ENCODE results near the gene IGSF9. TPM values are rescaled to one million over a fixed set of nuclear protein-coding genes. Genes with fewer than 3 reads are reported as not detected.

Gene IGSF9
- total RNA-seq, 1 donor from 2014 or later, result 0.25 TPM

DNA sequence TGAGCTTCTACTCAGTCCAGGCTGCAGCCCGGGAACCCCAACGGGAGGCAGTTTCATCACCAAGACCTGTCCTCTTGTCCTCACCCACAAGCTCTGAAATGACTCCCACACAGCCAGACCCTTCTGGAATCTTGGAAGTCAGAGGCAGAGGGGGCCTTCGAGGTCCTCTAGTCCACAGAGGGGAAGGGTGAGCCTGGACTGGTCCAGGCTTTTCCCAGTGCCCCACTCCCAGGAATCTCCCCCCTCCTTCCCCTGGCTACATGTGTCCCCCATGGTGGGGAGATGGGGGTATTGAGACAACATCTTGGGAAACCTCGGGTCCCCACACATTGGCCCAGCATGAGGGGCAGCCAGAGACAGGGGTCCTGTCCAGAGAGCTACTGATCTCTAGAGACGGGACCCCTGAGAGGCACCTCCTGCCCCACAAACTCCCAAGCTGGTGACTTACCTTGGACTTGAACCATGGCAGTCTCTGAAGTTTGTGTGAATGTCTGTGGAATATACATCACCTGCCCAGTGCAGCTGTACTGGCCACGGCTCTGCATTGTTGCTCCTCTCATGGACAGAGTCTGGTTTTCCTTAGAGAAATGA, 28.0 kb upstream of the IGSF9 start:
- TF ChIP-seq, protein P1, sequence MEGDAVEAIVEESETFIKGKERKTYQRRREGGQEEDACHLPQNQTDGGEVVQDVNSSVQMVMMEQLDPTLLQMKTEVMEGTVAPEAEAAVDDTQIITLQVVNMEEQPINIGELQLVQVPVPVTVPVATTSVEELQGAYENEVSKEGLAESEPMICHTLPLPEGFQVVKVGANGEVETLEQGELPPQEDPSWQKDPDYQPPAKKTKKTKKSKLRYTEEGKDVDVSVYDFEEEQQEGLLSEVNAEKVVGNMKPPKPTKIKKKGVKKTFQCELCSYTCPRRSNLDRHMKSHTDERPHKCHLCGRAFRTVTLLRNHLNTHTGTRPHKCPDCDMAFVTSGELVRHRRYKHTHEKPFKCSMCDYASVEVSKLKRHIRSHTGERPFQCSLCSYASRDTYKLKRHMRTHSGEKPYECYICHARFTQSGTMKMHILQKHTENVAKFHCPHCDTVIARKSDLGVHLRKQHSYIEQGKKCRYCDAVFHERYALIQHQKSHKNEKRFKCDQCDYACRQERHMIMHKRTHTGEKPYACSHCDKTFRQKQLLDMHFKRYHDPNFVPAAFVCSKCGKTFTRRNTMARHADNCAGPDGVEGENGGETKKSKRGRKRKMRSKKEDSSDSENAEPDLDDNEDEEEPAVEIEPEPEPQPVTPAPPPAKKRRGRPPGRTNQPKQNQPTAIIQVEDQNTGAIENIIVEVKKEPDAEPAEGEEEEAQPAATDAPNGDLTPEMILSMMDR (IDR thresholded peaks at IDR 0.05; ENCODE audit: borderline replicate concordance), result no peak
- Histone ChIP-seq H3K27ac (replicated peaks) (no peak overlapping the region), H3K4me1 (peaks cover 13% of the 10 kb centered on the region), H3K27me3 (ENCODE audit: low read depth) (peaks cover 22% of the 10 kb centered on the region), H3K4me3 (no peak overlapping the region), H3K36me3 (no peaks in the 10 kb centered on the region), H3K9me3 (replicated peaks) (no peaks in the 10 kb centered on the region)
- DNase-seq, result no peak
- intact Hi-C loops (cut with micrococcal nuclease), result no loop called here

DNA sequence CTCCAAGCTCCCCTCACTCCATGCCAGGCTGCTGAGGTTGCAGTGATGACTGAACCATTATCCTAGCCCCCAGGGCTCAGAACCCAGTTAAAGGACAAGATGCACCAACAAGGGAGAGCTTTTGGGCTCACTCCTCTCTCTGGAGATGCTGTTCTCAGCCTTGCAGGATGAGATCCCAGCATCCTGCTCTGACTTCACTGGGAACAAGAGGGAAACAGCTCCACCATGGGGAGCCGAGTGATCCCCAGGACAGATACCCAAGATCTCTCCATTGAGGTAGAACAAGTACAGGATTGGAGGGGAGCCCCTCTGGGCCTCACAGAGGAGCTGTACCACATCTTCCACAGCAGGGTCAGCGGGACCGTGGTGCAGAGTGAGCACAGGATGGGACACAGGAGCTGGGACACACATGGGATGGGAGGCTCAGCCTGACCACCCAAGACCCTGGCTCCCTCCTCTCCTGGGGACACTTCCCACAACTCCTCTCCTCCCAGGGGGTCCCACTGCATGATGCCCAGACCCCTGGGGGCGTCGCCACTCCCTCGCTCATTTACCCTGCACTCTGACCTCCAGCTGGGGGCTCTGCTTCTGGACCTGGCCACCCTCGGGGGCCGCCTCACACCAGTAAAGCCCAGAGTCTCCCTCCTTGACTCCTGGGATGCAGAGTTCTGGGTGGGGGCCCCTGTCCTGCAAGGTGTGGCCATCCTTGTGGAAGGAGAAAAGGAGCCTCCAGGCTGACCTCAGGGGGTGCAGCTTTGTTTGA, 27.2 kb upstream of the IGSF9 start:
- Histone ChIP-seq H3K4me3 (no peak overlapping the region), H3K9me3 (replicated peaks) (no peaks in the 10 kb centered on the region), H3K36me3 (no peaks in the 10 kb centered on the region), H3K27ac (replicated peaks) (no peak overlapping the region), H3K27me3 (ENCODE audit: low read depth) (peaks cover 14% of the 10 kb centered on the region), H3K4me1 (peaks cover 13% of the 10 kb centered on the region)
- intact Hi-C loops (cut with micrococcal nuclease), result no loop called here
- TF ChIP-seq, protein P1 (IDR thresholded peaks at IDR 0.05; ENCODE audit: borderline replicate concordance), result no peak
- DNase-seq, result no peak

DNA sequence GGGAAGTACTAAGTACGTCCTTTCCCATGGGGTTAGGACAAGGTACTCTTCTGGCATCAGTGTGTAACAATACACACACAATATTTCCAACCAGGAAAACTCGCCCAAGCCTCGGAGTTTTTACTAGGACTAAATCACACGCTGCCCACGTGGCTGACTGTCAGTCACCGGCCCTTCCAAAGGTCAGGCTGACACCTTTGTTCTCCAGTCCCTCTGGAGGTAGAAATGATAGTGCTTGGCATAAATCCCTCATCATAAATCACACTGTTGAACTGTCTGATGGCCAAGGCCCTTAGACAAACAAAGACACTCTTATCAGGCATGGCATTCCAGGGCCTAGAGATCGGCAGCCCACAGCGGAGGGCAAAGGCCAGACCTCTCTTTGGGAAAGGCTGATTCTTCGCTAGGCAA, 25.5 kb upstream of the IGSF9 start:
- no peak overlapping the region for H3K4me3 ChIP-seq

GRCh38 chr1:159968901-159969300, 23.5 kb upstream of the IGSF9 start:
- Histone ChIP-seq H3K27ac (replicated peaks) (no peak overlapping the region), H3K4me3 (no peak overlapping the region), H3K9me3 (replicated peaks) (no peaks in the 10 kb centered on the region), H3K36me3 (no peaks in the 10 kb centered on the region), H3K4me1 (peaks cover 13% of the 10 kb centered on the region), H3K27me3 (ENCODE audit: low read depth) (peaks cover 6% of the 10 kb centered on the region)
- no peak for DNase-seq
- intact Hi-C loops (cut with micrococcal nuclease), result no loop called here
- TF ChIP-seq, protein P1 (IDR thresholded peaks at IDR 0.05; ENCODE audit: borderline replicate concordance), result no peak

More for the DNA sequence above, 25.5 kb upstream of the IGSF9 start:
- intact Hi-C loops (cut with micrococcal nuclease), result no loop called here
- H3K27ac ChIP-seq (replicated peaks), result no peak overlapping the region
- H3K4me1 ChIP-seq, result peaks cover 13% of the 10 kb centered on the region
- DNase-seq, result no peak
- H3K27me3 ChIP-seq (ENCODE audit: low read depth), result peaks cover 14% of the 10 kb centered on the region
- H3K9me3 ChIP-seq (replicated peaks), result no peaks in the 10 kb centered on the region
- TF ChIP-seq, protein P1 (IDR thresholded peaks at IDR 0.05; ENCODE audit: borderline replicate concordance), result no peak
- H3K36me3 ChIP-seq, result no peaks in the 10 kb centered on the region

DNA sequence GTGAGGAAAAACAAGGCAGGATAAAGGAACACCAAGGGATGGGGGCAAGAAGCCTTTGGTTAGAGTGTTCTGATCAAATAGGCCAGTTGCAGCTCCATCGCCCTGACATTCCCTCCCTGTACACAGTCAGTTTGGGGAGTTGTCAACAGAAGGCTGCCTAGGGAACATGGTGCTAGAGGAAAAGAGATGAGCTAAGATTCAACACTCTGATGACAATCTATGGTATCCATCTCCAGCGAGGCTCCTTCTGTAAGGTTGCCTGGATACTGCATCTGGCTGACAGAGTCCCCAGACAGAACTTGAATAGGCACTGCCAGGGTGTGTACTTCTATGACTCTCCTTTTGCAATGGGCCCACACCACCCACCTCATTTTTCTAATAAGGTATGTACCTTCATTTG, 19.9 kb upstream of the IGSF9 start:
- intact Hi-C loops (cut with micrococcal nuclease), result no loop called here
- H3K9me3 ChIP-seq (replicated peaks), result no peaks in the 10 kb centered on the region

More for the DNA sequence above, 19.9 kb upstream of the IGSF9 start:
- Histone ChIP-seq H3K4me3 (no peak overlapping the region), H3K4me1 (peaks cover 1% of the 10 kb centered on the region), H3K36me3 (no peaks in the 10 kb centered on the region), H3K27ac (replicated peaks) (no peak overlapping the region), H3K27me3 (ENCODE audit: low read depth) (peaks cover 15% of the 10 kb centered on the region)
- TF ChIP-seq, protein P1 (IDR thresholded peaks at IDR 0.05; ENCODE audit: borderline replicate concordance), result no peak
- DNase-seq, result no peak
